AG10803 (cell line): ENCODE results near the gene GSTP1.
A peak's percentile ranks its signal among the peaks of the same experiment; 100 is the strongest.

Source experiments
- DNase-seq: peaks from one replicate; pipeline ENCODE4 v3.0.0; 2010; ENCODE audit warnings: low read depth
- H3K4me3 ChIP-seq: 2 replicates; pipeline ENCODE4 v1.5.1; 2011; ENCODE audit warnings: mild to moderate bottlenecking, low read length, control low read depth
- CTCF ChIP-seq: conservative IDR thresholded peaks from 2 replicates; pipeline ENCODE4 v1.5.1; 2011; ENCODE audit warnings: mild to moderate bottlenecking, low read length, control low read depth, inconsistent platforms

The GSTP1 gene

GRCh38 chr11:67564230-67564629 lies 19.4 kb upstream of the GSTP1 start:
- no peak for DNase-seq
- H3K4me3 ChIP-seq: no peak overlapping the region
- no peak for TF ChIP-seq CTCF

DNA sequence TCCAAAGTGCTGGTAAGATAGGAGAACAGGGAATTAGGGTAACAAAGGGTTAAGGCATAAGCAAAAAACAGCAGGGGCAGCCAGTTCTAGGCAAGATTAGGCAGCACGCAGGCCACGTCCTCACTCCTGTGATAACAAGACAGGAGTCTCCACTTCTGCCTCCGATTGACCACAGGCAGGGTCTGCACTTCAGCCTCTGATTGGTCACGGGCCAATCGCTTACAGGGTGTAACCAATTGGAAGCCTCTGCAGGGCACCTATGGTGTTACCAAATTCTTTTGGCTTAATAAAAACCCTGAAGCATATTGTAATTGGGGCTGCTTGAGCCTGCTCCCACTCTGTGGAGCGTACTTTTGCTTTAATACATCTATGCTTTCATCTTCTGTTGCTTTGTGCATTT lies 12.2 kb upstream of the GSTP1 start:
- no peak for DNase-seq
- TF ChIP-seq CTCF: no peak

GRCh38 chr11:67572305-67572704 lies 11.3 kb upstream of the GSTP1 start:
- DNase-seq: no peak
- TF ChIP-seq CTCF: no peak
- H3K4me3 ChIP-seq: no peak overlapping the region

More for the DNA sequence above, 12.2 kb upstream of the GSTP1 start:
- H3K4me3 ChIP-seq: no peak overlapping the region

DNA sequence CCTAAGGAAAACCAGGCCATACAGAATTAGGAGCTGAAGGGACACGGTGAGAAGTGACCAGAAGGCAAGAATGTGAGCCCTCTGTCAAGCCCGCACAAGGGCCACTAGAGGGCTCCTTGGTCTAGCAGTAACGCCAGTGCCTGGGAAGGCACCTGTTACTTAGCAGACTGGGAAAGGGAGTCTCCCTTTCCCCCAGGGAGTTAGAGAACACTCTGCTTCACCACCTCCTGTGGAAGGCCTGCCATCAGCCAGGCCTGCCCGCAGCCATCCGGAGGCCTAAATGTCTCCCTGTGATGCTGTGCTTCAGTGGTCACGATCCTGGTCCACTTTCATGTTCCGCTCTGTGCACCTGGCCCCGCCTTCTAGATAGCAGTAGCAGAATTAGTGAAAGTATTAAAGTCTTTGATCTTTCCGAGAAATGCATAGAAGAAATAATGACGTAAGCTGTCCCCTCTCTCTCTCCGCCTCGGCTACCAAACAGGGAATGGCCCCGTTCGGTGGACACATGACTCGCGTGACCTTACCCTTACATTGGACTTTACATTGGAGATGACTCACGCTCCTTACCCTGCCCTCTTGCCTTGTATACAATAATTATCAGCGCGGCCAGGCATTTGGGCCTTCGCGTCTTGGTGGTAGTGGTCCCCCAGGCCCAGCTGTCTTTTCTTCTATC lies 10.7 kb upstream of the GSTP1 start:
- no peak overlapping the region for H3K4me3 ChIP-seq
- peak; percentile 71 for TF ChIP-seq CTCF
- peak; percentile 48 for DNase-seq

- DNase-seq: no peak
- no peak for TF ChIP-seq CTCF
- no peak overlapping the region for H3K4me3 ChIP-seq
These were observed 8.7 kb upstream of the GSTP1 start for GRCh38 chr11:67574938-67575337.

DNA sequence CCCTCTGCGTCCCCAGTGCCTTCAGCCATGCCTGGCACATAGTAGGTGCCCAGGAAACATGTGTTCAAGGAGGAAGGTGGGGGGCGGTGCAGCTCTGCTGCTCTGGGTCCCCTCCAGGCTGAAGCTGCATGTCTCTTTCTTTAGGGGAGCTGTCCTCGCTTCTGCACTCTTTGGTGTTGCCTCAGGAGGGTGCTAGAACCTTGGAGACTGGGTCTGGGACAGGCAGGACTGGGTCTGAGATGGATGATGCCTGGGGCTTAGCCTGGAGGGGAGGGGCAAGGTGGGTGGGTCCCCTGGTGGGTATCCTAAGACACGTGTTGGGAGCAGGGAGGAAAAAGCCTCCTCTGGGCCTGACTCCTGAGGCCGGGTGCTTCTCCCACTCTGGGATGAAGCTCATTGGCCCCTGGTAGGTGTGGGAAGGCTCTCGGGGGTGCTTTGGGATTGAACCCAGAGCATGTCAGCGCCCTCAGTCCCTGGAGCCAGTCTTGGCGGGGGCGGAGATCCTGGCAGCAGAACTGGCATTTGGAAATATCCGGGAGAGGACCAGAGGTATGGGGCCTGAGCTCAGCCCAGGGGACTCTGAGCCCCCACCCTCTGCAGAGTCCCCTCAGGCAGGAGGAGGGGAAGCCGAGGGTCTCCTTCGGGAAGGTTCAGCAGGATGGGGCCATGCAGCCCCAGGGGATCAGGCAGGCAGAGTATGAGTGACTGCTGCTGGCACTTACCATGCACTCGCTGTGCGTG lies 6.7 kb upstream of the GSTP1 start:
- no peak overlapping the region for H3K4me3 ChIP-seq
- no peak for TF ChIP-seq CTCF
- no peak for DNase-seq

GRCh38 chr11:67577951-67578350 lies 5.7 kb upstream of the GSTP1 start:
- DNase-seq: no peak
- no peak for TF ChIP-seq CTCF
- no peak overlapping the region for H3K4me3 ChIP-seq
